Glomerular visceral epithelial cell (primary cell): ENCODE results near the gene CA10.

Experiments used
- DNase-seq: peaks from one replicate; pipeline ENCODE4 v3.0.0-alpha.2; 2016; ENCODE audit errors: extremely low spot score

The CA10 gene

GRCh38 chr17:52048137-52048898 lies 110.2 kb downstream of the CA10 start:
- no peak for DNase-seq

GRCh38 chr17:52047086-52047485 lies 111.4 kb downstream of the CA10 start:
- DNase-seq = no peak

- DNase-seq = no peak
These were observed 117.3 kb downstream of the CA10 start for GRCh38 chr17:52041123-52041617.

GRCh38 chr17:52036416-52036815 lies 122.1 kb downstream of the CA10 start:
- no peak for DNase-seq

- no peak for DNase-seq
These were observed 123.1 kb downstream of the CA10 start for GRCh38 chr17:52035336-52035915.

- no peak for DNase-seq
These were observed 126.1 kb downstream of the CA10 start for GRCh38 chr17:52032454-52032853.

- no peak for DNase-seq
These were observed 128.5 kb downstream of the CA10 start for GRCh38 chr17:52030052-52030451.

- no peak for DNase-seq
These were observed 130.8 kb downstream of the CA10 start for GRCh38 chr17:52027620-52028295.

- no peak for DNase-seq
These were observed 131.4 kb downstream of the CA10 start for GRCh38 chr17:52027081-52027480.

- DNase-seq = no peak
These were observed 132.4 kb downstream of the CA10 start for GRCh38 chr17:52026075-52026474.

- DNase-seq = no peak
These were observed 133.3 kb downstream of the CA10 start for GRCh38 chr17:52025236-52025635.

- DNase-seq = no peak
These were observed 134.1 kb downstream of the CA10 start for GRCh38 chr17:52024300-52024870.

- no peak for DNase-seq
These were observed 147.4 kb downstream of the CA10 start for GRCh38 chr17:52011064-52011463.

GRCh38 chr17:51999654-52000053 lies 158.9 kb downstream of the CA10 start:
- DNase-seq = no peak

GRCh38 chr17:51997723-51998122 lies 160.8 kb downstream of the CA10 start:
- DNase-seq = no peak

- DNase-seq = no peak
These were observed 162.6 kb downstream of the CA10 start for GRCh38 chr17:51995797-51996403.

- DNase-seq = no peak
These were observed 165.6 kb downstream of the CA10 start for GRCh38 chr17:51992864-51993416.

GRCh38 chr17:51971121-51971520 lies 187.4 kb downstream of the CA10 start:
- no peak for DNase-seq

GRCh38 chr17:51961689-51962088 lies 196.8 kb downstream of the CA10 start:
- DNase-seq = no peak

- DNase-seq = no peak
These were observed 200.7 kb downstream of the CA10 start for GRCh38 chr17:51957786-51958185.

- DNase-seq = no peak
These were observed 203.3 kb downstream of the CA10 start for GRCh38 chr17:51955245-51955644.
